UCSD-AML1 (cell line): ENCODE results near the gene PCDHGA9.
"Not testable (repeated sequence)": the region's sequence is repeated elsewhere in the genome, so short reads cannot be mapped to it uniquely, and the experiment has no call there.

Experiments used
- DNase-seq: peaks from one replicate; lab custom pipeline; 2025; ENCODE audit not compliant: unreplicated experiment; lab: John Stamatoyannopoulos, UW

The PCDHGA9 gene

GRCh38 chr5:141413540-141414069 lies 11.0 kb downstream of the PCDHGA9 start:
- no peak for DNase-seq

GRCh38 chr5:141414548-141415274 lies 12.1 kb downstream of the PCDHGA9 start:
- not testable (repeated sequence) for DNase-seq

- not testable (repeated sequence) for DNase-seq
Measured at GRCh38 chr5:141415275-141415618, 12.7 kb downstream of the PCDHGA9 start.

- DNase-seq: peak; percentile 73
Measured at GRCh38 chr5:141417494-141418172, 15.1 kb downstream of the PCDHGA9 start, which contains the start of gene PCDHGB7. Gene PCDHGB7, plus strand, starts transcription at chr5:141417677. Its CDS starts 183 bp downstream, at chr5:141417860.

GRCh38 chr5:141419074-141419880 lies 16.7 kb downstream of the PCDHGA9 start:
- DNase-seq: no peak

- peak; percentile 44 for DNase-seq
Measured at GRCh38 chr5:141420855-141421488, 18.4 kb downstream of the PCDHGA9 start, which contains the start of gene PCDHGA11. Gene PCDHGA11, plus strand, starts transcription at chr5:141421051. Its CDS starts 177 bp downstream, at chr5:141421228.

- no peak for DNase-seq
Measured at GRCh38 chr5:141421489-141421855, 18.9 kb downstream of the PCDHGA9 start.

- no peak for DNase-seq
Measured at GRCh38 chr5:141422742-141423291, 20.2 kb downstream of the PCDHGA9 start.

GRCh38 chr5:141427783-141428426 lies 25.3 kb downstream of the PCDHGA9 start:
- no peak for DNase-seq

GRCh38 chr5:141430332-141431113 lies 27.9 kb downstream of the PCDHGA9 start, which contains the start of gene PCDHGA12:
Gene PCDHGA12, plus strand, starts transcription at chr5:141430507. Its CDS starts 253 bp downstream, at chr5:141430760.
- peak; percentile 64 for DNase-seq

- DNase-seq: no peak
Measured at GRCh38 chr5:141431286-141431685, 28.7 kb downstream of the PCDHGA9 start.

GRCh38 chr5:141432308-141432707 lies 29.7 kb downstream of the PCDHGA9 start:
- DNase-seq: not testable (repeated sequence)

GRCh38 chr5:141432726-141433125 lies 30.1 kb downstream of the PCDHGA9 start:
- not testable (repeated sequence) for DNase-seq

GRCh38 chr5:141434006-141434405 lies 31.4 kb downstream of the PCDHGA9 start:
- DNase-seq: no peak

- no peak for DNase-seq
Measured at GRCh38 chr5:141437221-141437620, 34.6 kb downstream of the PCDHGA9 start.

GRCh38 chr5:141439411-141440141 lies 37.0 kb downstream of the PCDHGA9 start:
- DNase-seq: no peak

- DNase-seq: no peak
Measured at GRCh38 chr5:141440341-141440740, 37.8 kb downstream of the PCDHGA9 start.

- no peak for DNase-seq
Measured at GRCh38 chr5:141441571-141442170, 39.1 kb downstream of the PCDHGA9 start.
